ENCODE data around the gene PRKCE. TPM values are rescaled to one million over a fixed set of nuclear protein-coding genes. Genes with fewer than 3 reads are reported as not detected.

PRKCE gene
- total RNA-seq, 1 donor from 2014 or later, result 19.4 TPM

- intact Hi-C loops (cut with micrococcal nuclease), result no loop called here
Measured at GRCh38 chr2:46025676-46026075, 374.2 kb downstream of the PRKCE start.

DNA sequence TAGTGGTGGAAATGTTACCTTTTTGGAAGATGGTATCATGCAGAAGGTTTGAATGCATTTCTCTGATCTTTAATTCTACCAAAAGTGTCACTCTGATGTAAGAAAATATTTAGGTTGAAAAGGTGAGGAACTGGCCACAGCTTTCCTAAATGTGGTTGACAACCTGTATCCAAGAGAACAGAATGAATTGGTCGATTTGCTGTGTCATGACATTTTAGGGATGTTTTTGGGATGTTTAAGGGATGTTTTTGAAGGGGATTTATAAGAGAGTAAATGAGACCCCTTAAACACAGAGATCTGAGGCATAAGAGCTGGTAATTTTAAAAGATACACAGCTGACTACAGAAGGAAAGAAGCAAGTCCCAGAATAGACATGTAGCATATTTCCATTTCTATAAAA, 375.0 kb downstream of the PRKCE start:
- intact Hi-C loops (cut with micrococcal nuclease), result no loop called here

DNA sequence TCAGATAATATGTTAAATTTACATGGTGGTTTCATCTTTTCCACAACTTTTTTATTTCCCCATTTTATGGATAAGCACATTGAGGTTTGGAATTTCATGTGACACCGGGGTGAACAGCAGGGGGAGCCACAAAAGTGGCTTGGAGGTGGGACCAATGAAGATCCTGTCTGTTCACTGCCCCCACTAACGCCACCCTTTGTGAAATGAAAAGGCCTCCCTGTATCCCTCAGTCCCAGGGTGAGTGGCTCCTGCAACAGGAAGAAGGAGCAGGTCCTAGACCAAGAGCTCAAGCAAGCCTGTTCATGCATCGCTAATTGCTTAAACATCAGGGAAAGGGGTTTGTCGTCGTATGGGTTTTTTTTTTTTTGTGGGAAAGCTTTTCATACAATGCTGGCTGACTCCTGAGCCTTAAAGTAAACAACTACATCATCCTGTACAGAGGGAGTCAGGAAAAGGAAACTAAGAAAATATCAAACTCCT, 377.9 kb downstream of the PRKCE start:
- intact Hi-C loops (cut with micrococcal nuclease), result no loop called here

- intact Hi-C loops (cut with micrococcal nuclease), result no loop called here
Measured at GRCh38 chr2:46030330-46030729, 378.9 kb downstream of the PRKCE start.

GRCh38 chr2:46032161-46032813, 380.8 kb downstream of the PRKCE start:
- intact Hi-C loops (cut with micrococcal nuclease), result no loop called here

DNA sequence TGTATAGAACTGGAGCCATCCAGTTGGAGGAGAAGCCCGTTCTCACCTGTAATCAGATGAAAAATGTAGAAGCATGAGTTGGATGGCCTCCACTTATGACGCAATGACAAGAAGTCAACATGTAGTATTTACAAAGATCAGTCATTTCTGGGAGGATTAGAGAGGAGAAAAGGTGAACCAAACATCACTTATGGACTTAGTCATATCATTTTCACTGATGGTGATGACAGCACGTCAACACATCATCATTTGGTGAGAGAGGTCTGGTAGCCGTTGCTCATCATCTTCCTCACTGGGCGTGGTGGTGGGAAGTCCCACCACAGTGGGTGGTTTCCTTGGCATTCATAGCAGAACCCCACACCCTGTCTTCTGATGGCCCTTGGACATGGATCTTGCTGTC, 381.5 kb downstream of the PRKCE start:
- intact Hi-C loops (cut with micrococcal nuclease), result no loop called here

- intact Hi-C loops (cut with micrococcal nuclease), result no loop called here
Measured at GRCh38 chr2:46034535-46034934, 383.1 kb downstream of the PRKCE start.

- intact Hi-C loops (cut with micrococcal nuclease), result no loop called here
Measured at GRCh38 chr2:46036929-46037328, 385.5 kb downstream of the PRKCE start.

DNA sequence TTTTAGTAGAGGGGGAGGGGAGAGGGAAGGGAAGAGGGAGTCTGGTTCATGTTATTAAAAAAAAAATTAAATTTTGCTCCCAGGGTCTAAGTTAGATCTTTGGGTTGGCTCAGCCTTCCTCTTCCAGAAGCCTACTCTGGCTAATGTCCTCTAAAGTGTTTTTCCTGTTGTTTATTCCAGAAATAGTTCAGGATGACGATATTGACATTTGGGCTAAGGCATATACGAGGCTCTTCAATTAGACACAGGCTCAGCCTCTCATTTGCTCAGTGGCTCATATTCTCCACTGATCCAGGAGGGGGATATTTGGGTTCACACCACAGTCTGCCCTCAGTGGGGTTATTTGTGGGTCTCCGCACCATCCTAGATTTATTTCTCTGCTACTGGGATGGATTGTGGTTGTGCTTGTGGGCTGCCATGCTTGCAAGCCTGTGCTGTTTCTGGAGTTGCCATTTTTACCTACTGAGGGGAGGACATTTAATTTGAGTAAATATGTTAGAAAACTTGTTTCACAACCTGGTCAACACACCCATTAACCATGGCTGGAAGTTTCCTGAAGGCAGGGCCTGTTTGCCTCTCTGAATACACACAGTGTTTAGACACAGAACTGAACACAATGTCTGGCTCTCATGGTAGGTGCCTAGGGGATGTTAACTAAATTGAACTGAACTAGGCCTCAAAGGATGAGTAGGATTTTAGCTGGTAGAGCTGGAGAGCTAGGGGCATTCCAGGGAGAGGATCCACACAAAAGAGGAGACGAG, 388.2 kb downstream of the PRKCE start:
- intact Hi-C loops (cut with micrococcal nuclease), result no loop called here

DNA sequence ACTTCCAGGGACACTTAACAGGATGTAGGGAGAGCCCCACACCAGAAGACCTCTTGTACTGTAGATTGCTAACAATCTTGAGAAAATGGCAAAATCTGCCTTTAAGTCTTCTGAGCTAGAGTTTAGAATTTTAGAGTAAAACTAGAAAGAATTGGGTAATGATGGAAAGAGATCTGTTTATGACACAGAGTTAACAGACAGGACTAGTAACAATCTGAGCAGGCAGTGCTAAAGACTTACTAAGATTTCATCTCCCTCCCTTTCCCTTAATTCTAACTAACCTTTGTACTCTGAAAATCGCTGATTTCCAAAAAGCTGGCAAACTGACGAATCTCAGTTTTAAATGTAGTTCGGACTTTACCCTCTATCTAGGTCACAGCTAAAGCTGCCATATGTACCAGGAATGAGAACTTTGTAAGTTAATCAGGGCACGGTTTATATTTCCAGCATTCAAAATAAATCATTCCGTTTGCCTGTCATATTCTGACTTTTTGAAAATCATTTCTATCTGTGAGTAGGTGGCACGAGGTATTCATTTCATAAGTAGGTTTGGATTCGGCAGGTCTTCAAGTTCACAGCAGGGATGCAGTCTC, 389.2 kb downstream of the PRKCE start:
- intact Hi-C loops (cut with micrococcal nuclease), result no loop called here

DNA sequence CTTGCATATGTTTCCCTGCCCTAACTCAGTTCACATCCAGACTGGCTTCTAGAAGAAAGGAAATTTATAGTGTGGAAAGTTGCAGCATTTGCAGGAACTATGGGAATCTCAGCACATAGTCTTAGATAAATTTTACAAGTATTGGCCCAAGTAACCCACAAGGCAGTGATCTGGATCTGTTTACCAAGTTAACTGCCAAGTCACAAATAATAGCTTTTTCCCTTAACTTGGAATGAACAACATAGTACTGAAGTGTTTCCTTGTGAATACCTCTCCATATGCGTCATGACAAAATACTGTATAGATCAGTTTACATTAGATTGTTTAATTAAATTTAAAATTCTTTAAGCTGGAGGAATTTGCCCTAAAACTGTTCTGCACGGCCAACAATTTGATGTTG, 390.0 kb downstream of the PRKCE start:
- intact Hi-C loops (cut with micrococcal nuclease), result no loop called here

GRCh38 chr2:46042207-46042637, 390.7 kb downstream of the PRKCE start:
- intact Hi-C loops (cut with micrococcal nuclease), result no loop called here

DNA sequence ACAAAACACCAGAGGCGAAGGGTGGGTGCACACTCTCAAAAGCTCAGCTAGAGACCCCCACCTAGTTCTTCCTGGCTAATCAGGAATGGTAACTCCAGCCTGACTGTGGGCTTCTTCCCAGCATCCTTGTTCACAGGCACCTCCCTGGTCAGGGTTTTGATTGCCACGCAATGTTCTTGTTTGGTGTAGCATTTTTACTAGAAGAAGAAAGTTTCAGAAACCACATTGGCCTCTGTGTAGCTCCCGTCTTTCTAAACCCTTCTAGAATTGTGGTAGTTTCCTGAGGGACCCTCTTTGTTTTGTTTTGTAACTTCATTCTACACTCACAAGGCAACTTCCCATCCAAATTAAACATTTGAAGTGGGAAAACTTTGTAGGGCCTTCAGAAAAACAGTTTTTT, 391.2 kb downstream of the PRKCE start:
- intact Hi-C loops (cut with micrococcal nuclease), result no loop called here

- intact Hi-C loops (cut with micrococcal nuclease), result no loop called here
Measured at GRCh38 chr2:46045888-46046287, 394.4 kb downstream of the PRKCE start.

DNA sequence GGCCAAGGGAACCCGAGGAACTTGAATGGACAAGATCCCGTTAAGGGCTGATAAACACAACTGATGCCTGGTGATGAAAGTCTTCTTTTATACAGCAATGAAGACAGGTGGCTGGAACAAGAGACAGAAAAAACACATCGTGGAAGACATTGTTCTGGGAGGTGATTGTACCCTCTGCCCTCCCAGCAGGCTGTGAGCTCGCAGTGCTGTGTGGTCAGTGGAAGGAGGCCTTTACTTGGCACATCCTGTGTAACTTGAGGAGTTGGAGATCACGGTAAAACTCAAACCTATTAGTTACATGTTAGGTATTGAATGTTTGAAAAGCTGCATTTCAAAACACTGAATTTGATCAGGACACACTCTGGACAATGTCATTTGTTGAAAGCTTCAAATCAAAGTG, 395.8 kb downstream of the PRKCE start:
- intact Hi-C loops (cut with micrococcal nuclease), result no loop called here

DNA sequence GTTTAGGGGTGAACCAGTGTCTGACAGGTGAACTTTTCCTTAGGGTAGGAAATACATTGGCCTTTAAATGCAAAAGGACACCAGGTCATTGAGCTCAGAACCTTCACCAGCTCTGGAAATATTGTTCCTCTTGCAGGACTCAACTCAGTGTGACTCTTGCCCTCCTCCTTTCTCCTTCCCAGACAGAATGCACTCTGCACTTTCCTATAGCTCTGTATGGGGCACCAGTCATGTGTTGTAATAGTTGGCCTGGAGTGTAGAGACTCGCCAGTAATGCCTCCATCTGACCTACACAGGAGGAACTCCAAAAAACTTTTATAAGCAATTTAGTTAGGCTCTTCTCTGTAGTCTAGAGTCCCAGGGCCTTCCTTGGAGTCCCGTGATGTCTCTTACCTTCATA, 397.2 kb downstream of the PRKCE start:
- intact Hi-C loops (cut with micrococcal nuclease), result no loop called here

DNA sequence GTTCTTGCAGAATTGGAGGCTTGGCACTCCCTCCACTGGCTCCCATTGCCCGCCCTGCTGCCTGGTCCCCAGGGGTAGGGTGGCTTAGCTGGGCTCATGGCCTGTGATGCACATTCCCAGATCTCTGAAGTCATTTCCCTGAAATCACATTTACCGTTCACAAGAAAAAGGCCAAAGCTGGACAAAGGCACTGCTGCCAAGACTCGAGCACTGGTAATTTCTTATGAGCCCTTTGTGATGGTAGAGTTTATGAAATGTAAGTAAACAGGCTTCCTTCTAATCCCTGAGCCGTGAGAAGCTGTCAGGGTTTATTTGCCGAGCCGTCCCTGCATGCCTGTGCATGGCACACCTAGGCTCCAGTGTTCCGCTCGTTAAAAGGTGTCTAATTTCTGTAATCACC, 398.6 kb downstream of the PRKCE start:
- intact Hi-C loops (cut with micrococcal nuclease), result no loop called here

DNA sequence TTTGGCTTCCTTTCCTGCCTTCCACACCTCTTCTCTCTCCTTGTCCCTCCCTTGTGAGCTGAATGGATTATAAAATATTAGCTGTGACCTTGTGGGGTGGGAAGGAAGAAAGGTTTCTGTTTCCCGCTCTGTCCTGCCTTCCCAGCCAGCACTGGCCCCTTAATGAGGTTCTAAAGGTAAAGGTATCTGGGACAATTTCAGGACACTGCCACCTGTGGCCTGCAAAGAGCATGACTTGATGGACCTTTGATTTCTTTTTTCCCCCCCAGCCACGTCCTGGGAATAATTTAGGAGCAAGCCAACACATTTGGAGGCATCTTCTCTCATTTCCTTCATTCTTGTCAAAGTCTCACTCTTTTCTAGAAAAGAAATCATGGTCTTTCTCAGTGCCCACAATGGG, 399.0 kb downstream of the PRKCE start:
- intact Hi-C loops (cut with micrococcal nuclease), result no loop called here

- intact Hi-C loops (cut with micrococcal nuclease), result no loop called here
Measured at GRCh38 chr2:46051085-46051484, 399.6 kb downstream of the PRKCE start.

DNA sequence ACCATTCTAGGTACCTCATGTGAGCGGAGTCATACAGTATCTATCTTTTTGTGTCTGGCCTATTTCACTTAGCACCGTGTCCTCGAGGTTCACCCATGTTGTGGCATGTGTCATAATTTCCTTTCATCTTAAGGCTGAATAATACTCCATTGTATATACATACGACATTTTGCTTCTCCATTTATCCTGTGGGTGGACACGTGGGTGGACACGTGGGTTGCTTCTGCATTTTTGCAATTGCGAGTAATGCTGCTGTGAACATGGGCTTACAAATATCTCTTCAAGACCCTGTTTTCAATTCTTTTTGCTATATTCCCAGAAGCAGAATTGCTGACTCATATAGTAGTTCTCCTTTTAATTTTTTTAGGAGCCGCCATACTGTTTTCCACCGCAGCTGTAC, 402.1 kb downstream of the PRKCE start:
- intact Hi-C loops (cut with micrococcal nuclease), result no loop called here

DNA sequence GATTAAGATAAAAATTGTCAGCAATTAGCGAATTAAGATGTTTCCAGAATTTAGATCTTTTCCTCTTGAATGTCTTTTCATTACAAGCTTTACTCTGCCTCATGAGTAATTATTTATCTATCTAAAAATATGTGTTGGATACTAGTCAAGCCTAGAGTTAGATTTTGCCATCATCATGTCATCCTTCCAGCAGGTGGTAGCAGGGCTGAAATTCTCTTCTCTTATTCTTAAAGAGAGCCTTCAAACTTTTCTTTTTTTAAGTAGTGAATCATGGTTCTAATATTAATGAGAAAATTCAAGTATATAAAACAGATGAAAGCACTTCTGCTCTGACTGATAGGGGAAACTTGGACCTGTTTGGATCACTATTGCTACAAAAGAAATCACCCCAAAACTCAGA, 405.1 kb downstream of the PRKCE start:
- intact Hi-C loops (cut with micrococcal nuclease), result no loop called here

GRCh38 chr2:46058140-46058539, 406.7 kb downstream of the PRKCE start:
- intact Hi-C loops (cut with micrococcal nuclease), result no loop called here

Data from T-helper 2 cell treated with Interferon-gamma antibody and Interleukin-4, amounts not matched to agents 100 ng/mL and 5 ng/mL, for 36 hours (primary cell).